ENCODE data around the gene MYCBP. TPM values are rescaled to one million over a fixed set of nuclear protein-coding genes. Genes with fewer than 3 reads are reported as not detected.
A peak's percentile ranks its signal among the peaks of the same experiment; 100 is the strongest.

MYCBP gene
- total RNA-seq, 6 donors from 2014 or later, result 2.8 to 23.7 (median 12.9) TPM

DNA sequence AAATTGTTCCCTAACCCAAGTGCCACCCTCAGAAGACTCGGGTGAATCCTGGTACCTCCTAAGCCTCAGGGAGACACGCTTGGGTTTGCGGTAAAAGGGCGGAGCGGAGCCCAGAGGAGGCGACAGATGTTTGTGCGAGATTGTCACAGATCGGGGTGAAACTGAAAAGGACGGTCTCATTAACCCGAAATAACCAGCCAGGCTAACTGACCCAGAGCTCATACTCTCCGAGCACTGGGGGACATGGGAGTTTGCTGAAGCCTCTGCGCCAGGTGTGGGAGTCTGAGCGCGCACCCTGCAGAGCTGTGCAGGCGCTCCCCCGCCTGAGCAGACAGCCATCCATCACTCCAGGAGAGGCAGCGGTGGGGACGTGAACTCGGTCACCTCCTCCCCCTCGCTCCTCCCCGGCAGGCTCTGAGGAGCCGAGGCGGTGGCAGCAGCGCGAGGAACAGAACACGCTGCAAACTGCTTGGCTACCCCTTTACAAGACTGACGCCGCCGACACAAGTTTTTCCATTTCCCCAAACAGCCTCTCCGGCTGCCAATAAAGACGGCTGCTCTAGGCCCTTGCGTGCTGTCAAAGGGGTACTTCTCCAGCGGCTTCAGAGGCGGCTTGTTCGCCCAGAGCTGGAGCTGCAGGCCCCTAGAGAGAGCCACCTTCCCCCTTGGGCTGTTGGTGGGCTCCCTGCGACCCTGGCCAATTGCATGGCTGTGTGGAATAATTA lies 57.1 kb downstream of the MYCBP start:
- H3K36me3 ChIP-seq, result no peaks in the 10 kb centered on the region
- no peak for TF ChIP-seq EP300 (IDR thresholded peaks at IDR 0.05)
- TF ChIP-seq POLR2AphosphoS5 (IDR thresholded peaks at IDR 0.05), result no peak
- TF ChIP-seq POLR2A (IDR thresholded peaks at IDR 0.05), result no peak
- TF ChIP-seq, protein P1, sequence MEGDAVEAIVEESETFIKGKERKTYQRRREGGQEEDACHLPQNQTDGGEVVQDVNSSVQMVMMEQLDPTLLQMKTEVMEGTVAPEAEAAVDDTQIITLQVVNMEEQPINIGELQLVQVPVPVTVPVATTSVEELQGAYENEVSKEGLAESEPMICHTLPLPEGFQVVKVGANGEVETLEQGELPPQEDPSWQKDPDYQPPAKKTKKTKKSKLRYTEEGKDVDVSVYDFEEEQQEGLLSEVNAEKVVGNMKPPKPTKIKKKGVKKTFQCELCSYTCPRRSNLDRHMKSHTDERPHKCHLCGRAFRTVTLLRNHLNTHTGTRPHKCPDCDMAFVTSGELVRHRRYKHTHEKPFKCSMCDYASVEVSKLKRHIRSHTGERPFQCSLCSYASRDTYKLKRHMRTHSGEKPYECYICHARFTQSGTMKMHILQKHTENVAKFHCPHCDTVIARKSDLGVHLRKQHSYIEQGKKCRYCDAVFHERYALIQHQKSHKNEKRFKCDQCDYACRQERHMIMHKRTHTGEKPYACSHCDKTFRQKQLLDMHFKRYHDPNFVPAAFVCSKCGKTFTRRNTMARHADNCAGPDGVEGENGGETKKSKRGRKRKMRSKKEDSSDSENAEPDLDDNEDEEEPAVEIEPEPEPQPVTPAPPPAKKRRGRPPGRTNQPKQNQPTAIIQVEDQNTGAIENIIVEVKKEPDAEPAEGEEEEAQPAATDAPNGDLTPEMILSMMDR (IDR thresholded peaks at IDR 0.05), result no peak
- H3K27ac ChIP-seq, result no peak overlapping the region
- H3K4me1 ChIP-seq, result peaks cover 10 to 22% (median 16%) of the 10 kb centered on the region in 4 donors
- DNase-seq, result peak in 1 of 2 donors; percentile 56
- peaks cover 0 to 35% (median 16%) of the 10 kb centered on the region in 4 donors for H3K27me3 ChIP-seq
- no peak for ATAC-seq (ENCODE audit: low FRiP score in 2 of 2)
- H3K9me3 ChIP-seq, result peaks cover 0 to 9% (median 0%) of the 10 kb centered on the region in 4 donors
- H3K4me3 ChIP-seq, result no peak overlapping the region
- WGBS, 2 donors, result 13 to 29% methylated on average over 12 to 36 of the region's 36 CpGs

DNA sequence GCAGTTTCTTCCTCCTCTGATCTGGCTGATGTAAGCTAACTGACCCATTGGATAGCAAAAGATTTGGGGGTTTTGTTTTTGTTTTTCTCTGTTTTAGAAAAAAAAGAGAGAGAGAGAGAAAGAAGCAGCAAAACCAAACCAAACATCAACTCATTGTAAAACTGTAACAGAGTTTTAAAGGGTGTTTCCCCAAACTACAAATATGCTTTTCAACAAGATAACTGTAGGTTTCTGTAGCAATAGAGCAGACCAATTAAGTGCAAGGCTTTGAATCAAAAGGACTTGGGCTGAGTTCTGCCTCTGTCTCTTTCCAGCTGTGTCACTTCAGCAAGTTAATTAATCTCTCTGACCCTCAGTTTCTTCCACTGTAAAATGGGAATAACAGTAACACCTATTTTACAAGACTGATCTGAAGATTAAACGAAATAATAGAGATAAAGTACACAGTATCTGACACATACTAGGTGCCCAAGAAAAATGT lies 58.1 kb downstream of the MYCBP start:
- peaks cover 0 to 35% (median 16%) of the 10 kb centered on the region in 4 donors for H3K27me3 ChIP-seq
- TF ChIP-seq, protein P1 (IDR thresholded peaks at IDR 0.05), result no peak
- no peak for TF ChIP-seq EP300 (IDR thresholded peaks at IDR 0.05)
- no peak for TF ChIP-seq POLR2AphosphoS5 (IDR thresholded peaks at IDR 0.05)
- TF ChIP-seq POLR2A (IDR thresholded peaks at IDR 0.05), result no peak
- ATAC-seq (ENCODE audit: low FRiP score in 2 of 2) (no peak), DNase-seq (no peak)
- no peak overlapping the region for H3K27ac ChIP-seq
- no peak overlapping the region for H3K4me3 ChIP-seq
- 68 to 77% methylated on average over 1 of the region's 1 CpG for WGBS, 2 donors
- no peaks in the 10 kb centered on the region for H3K36me3 ChIP-seq
- peaks cover 0 to 9% (median 0%) of the 10 kb centered on the region in 4 donors for H3K9me3 ChIP-seq
- peaks cover 10 to 22% (median 16%) of the 10 kb centered on the region in 4 donors for H3K4me1 ChIP-seq

DNA sequence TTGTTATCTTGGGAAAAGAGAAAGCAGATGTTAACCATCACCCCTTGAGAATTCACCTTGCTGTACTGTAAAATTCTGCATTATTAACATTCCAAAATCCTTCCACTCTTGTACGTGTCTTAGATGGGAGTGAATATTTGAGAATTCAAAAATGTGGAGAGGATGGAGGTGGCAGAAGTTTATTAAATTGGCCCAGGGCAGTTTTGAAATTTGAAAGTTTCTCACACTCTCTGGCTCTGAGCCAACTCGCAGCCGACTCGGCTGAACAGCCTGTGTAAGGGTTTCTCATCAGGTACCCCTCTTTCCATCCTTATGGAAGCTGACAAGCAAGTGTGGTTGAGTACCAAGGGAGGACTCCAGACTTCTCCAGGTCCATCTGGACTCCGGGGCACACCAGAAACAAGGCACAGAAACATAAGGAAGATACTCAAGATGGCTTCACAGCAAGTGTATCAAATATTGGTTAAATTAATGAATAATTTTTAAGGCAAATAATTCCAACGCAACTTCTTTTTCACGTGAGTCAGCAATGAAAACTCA lies 58.6 kb downstream of the MYCBP start:
- Histone ChIP-seq H3K9me3 (peaks cover 0 to 9% (median 0%) of the 10 kb centered on the region in 4 donors), H3K27me3 (peaks cover 0 to 35% (median 16%) of the 10 kb centered on the region in 4 donors), H3K4me3 (no peak overlapping the region), H3K36me3 (no peaks in the 10 kb centered on the region), H3K4me1 (peaks cover 10 to 22% (median 16%) of the 10 kb centered on the region in 4 donors), H3K27ac (no peak overlapping the region)
- ATAC-seq (ENCODE audit: low FRiP score in 2 of 2) (no peak), DNase-seq (no peak)
- 58 to 68% methylated on average over 6 to 7 of the region's 7 CpGs for WGBS, 2 donors
- TF ChIP-seq EP300 (IDR thresholded peaks at IDR 0.05), result no peak
- TF ChIP-seq, protein P1 (IDR thresholded peaks at IDR 0.05), result no peak
- TF ChIP-seq POLR2A (IDR thresholded peaks at IDR 0.05), result no peak
- TF ChIP-seq POLR2AphosphoS5 (IDR thresholded peaks at IDR 0.05), result no peak

DNA sequence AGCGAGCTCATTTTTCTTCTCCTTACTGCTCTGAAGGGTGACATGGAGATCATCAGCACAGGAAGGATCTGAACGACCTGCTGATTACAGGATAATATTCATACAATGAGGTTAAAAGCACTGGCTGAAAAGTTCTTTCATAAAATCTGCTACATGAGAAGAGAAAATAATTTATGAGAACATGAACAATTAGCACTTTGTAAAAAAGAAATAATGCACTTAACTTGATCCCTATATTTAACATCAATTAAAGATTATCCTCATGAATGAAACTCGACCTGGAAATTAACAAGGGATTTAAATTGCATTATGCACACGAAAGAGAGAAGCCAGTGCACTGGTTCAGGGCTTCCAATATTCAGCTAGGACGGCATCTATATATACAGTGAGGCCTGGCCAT lies 60.2 kb downstream of the MYCBP start:
- DNase-seq (no peak), ATAC-seq (ENCODE audit: low FRiP score in 2 of 2) (no peak)
- Histone ChIP-seq H3K9me3 (peaks cover 0 to 9% (median 0%) of the 10 kb centered on the region in 4 donors), H3K27me3 (peaks cover 0 to 23% (median 11%) of the 10 kb centered on the region in 4 donors), H3K4me1 (peaks cover 2 to 13% (median 7%) of the 10 kb centered on the region in 4 donors), H3K36me3 (no peaks in the 10 kb centered on the region), H3K4me3 (no peak overlapping the region), H3K27ac (no peak overlapping the region)
- TF ChIP-seq POLR2AphosphoS5 (IDR thresholded peaks at IDR 0.05) (no peak), EP300 (IDR thresholded peaks at IDR 0.05) (no peak), POLR2A (IDR thresholded peaks at IDR 0.05) (no peak)
- TF ChIP-seq, protein P1 (IDR thresholded peaks at IDR 0.05), result no peak
- WGBS, 2 donors, result 50 to 67% methylated on average over 5 of the region's 5 CpGs

Small RNA genes lying within 50 kb of the gene (small RNA-seq; reads per million reads assigned to genes)
- 0 reads per million in 4 donors for gene GJA9-MYCBP

Other genes starting within 250 kb of the MYCBP start
- 10 to 100 TPM in 5 of 6 donors, 1 to 10 TPM in 1; 9.0 to 30.8 (median 24.9) TPM for gene RRAGC, start 13.6 kb downstream of the MYCBP start, total RNA-seq
- gene GJA9, start 8.2 kb upstream of the MYCBP start, total RNA-seq, result not detected
- 1 to 10 TPM in 5 of 6 donors, under 1 TPM in 1; 0.43 to 7.8 (median 2.2) TPM for gene RHBDL2, start 68.5 kb upstream of the MYCBP start, total RNA-seq
- 10 to 100 TPM; 10.5 to 50.6 (median 37.8) TPM for gene AKIRIN1, start 117.9 kb upstream of the MYCBP start, total RNA-seq
- 100 to 1,000 TPM; 108 to 250 (median 166) TPM for gene NDUFS5, start 153.0 kb upstream of the MYCBP start, total RNA-seq